Transverse colon (tissue), 4 donors: ENCODE measurements around the gene CCNF.

Experiments
- EP300 ChIP-seq: sonication (generic); formaldehyde crosslinking; IDR thresholded peaks from one replicate; pipeline ENCODE4 v1.6.1; 2017; ENCODE audit warnings: antibody characterized with exemption, low read depth
- POLR2A ChIP-seq: fragments of 450-650 bp; IDR thresholded peaks from one replicate; pipeline ENCODE4 v1.6.1; 2016; ENCODE audit warnings: antibody characterized with exemption, mild to moderate bottlenecking, moderate library complexity
- POLR2AphosphoS5 ChIP-seq, 3 donors: sonication (generic); formaldehyde crosslinking; IDR thresholded peaks; one replicate each; pipeline ENCODE4 v1.6.1; 2016; ENCODE audit warnings: antibody characterized with exemption in 3 of 3
- TF ChIP-seq, protein P1 (sequence below), 5 experiments: fragments of 200-600 bp in 3 of 5; fragments of 450-650 bp in 2 of 5; sonication (generic) in 3 of 5; IDR thresholded peaks; 1 replicate in 2 of 5; 2 replicates in 3 of 5; pipeline ENCODE4 v1.5.1; 2016 to 2017; ENCODE audit warnings: antibody characterized with exemption in 5 of 5, inconsistent platforms in 3 of 5, mild to moderate bottlenecking in 2 of 5, moderate library complexity in 1 of 5

DNA sequence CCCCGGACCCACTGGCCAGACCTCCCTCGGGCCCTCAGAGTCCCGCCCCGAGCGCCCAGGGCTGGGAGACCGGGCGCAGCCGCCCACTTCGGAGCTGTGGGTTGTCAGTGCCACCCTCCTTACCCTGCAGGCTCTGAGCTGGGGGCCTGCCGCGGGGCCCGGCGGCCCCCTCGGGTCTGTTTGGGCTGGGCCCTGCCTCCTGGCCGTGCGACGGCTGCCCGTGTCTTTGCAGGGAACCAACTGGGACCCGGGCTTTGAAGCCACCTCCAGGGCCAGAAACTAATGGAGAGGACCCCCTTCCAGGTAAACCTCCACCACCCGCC lies 31.1 kb downstream of the CCNF start:
- TF ChIP-seq POLR2A, result no peak
- TF ChIP-seq, protein P1, sequence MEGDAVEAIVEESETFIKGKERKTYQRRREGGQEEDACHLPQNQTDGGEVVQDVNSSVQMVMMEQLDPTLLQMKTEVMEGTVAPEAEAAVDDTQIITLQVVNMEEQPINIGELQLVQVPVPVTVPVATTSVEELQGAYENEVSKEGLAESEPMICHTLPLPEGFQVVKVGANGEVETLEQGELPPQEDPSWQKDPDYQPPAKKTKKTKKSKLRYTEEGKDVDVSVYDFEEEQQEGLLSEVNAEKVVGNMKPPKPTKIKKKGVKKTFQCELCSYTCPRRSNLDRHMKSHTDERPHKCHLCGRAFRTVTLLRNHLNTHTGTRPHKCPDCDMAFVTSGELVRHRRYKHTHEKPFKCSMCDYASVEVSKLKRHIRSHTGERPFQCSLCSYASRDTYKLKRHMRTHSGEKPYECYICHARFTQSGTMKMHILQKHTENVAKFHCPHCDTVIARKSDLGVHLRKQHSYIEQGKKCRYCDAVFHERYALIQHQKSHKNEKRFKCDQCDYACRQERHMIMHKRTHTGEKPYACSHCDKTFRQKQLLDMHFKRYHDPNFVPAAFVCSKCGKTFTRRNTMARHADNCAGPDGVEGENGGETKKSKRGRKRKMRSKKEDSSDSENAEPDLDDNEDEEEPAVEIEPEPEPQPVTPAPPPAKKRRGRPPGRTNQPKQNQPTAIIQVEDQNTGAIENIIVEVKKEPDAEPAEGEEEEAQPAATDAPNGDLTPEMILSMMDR (IDR thresholded peaks at IDR 0.05), result no peak
- no peak for TF ChIP-seq EP300
- TF ChIP-seq POLR2AphosphoS5 (IDR thresholded peaks at IDR 0.05), result no peak
